Choroid plexus epithelial cell (primary cell): ENCODE measurements around the gene KCNJ14.

Source experiments
- DNase-seq: peaks from one replicate; pipeline ENCODE4 v3.0.0-alpha.2; 2010; ENCODE audit warnings: low read depth
- H3K4me3 ChIP-seq: 2 replicates; pipeline ENCODE4 v1.5.1; 2011; ENCODE audit warnings: low read depth, mild to moderate bottlenecking, control low read depth, low read length, moderate library complexity
- TF ChIP-seq, protein P1 (sequence below): conservative IDR thresholded peaks from 2 replicates; pipeline ENCODE4 v1.5.1; 2011; ENCODE audit warnings: low read depth, mild to moderate bottlenecking, control low read depth, inconsistent platforms, low read length, moderate library complexity

The KCNJ14 gene

DNA sequence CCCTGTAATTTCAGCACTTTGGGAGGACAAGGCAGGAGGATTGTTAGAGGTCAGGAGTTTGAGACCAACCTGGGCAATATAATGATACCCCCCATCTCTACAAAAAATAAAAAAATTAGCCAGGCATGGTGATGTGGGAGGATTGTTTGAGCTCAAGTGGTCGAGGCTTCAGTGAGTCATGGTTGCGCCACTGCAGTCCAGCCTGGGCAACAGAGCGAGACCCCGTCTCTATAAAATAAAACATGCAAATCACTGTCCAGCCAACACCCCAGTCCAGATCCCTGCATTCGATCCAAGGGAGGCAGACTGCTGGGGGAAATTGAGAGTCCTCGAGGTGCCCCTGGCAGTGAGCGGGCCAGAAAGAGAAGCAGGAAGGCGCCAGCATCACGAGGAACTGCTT lies 20.8 kb downstream of the KCNJ14 start:
- DNase-seq = no peak
- H3K4me3 ChIP-seq = no peak overlapping the region
- TF ChIP-seq, protein P1, sequence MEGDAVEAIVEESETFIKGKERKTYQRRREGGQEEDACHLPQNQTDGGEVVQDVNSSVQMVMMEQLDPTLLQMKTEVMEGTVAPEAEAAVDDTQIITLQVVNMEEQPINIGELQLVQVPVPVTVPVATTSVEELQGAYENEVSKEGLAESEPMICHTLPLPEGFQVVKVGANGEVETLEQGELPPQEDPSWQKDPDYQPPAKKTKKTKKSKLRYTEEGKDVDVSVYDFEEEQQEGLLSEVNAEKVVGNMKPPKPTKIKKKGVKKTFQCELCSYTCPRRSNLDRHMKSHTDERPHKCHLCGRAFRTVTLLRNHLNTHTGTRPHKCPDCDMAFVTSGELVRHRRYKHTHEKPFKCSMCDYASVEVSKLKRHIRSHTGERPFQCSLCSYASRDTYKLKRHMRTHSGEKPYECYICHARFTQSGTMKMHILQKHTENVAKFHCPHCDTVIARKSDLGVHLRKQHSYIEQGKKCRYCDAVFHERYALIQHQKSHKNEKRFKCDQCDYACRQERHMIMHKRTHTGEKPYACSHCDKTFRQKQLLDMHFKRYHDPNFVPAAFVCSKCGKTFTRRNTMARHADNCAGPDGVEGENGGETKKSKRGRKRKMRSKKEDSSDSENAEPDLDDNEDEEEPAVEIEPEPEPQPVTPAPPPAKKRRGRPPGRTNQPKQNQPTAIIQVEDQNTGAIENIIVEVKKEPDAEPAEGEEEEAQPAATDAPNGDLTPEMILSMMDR = no peak

DNA sequence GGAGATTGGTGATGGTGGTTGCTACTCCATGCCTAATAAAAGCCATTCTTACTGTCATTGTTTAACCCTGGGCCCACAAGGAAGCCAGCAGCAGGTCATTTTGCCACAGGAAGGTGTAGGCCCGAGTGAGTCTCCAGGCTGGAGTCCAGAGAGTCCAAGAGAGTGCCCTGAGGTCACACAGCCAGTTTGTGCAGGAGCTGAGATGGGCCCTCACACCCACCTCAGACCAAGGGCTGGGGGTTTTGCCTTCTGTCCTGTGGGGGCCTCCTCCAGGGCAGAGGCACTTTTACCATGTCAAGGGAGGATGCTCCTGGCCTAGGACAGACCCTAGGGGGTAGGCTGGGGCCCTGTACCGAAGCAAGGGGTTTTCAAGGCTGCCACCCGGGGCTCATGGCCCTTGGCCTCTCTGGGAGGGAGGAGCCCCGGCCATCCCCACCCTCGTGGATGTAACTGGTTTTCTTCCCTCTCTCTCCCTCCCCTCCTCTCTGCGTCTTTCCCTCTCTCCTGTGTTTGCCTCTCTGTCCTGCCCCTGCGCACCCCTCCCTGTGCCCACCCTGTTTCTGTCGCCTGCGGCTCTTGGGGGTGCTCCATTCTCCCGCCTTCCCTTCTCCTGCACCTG lies 21.8 kb downstream of the KCNJ14 start:
- H3K4me3 ChIP-seq = no peak overlapping the region
- TF ChIP-seq, protein P1 = no peak
- no peak for DNase-seq

DNA sequence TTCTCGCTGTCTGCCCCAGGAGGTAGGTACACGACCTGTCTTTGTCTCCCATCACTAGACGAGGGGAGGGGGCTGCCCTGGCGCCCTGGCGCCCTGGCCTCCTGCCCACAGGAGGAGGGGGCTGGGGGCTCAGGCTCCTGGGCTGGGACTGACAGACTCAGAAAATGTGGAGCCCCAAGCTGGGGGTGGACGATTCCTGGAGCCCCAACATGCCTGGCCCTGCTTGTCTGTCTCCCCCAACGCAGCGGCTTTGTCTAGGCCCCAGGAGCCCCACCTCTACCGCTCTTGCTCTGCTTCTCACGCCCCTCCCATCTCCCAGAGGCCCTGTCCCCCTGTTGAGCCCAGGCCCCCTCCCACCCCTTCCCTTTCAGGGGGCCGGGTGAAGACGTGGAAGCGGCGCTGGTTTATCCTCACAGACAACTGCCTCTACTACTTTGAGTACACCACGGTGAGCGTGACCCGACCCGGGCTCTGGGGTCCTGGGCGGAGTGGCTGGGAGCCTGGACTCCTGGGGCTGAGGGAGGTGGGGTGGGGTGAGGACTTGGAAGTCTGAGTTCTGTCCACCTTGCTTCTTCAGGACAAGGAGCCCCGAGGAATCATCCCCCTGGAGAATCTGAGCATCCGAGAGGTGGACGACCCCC lies 22.4 kb downstream of the KCNJ14 start:
- no peak for DNase-seq
- TF ChIP-seq, protein P1 = no peak
- H3K4me3 ChIP-seq = no peak overlapping the region

DNA sequence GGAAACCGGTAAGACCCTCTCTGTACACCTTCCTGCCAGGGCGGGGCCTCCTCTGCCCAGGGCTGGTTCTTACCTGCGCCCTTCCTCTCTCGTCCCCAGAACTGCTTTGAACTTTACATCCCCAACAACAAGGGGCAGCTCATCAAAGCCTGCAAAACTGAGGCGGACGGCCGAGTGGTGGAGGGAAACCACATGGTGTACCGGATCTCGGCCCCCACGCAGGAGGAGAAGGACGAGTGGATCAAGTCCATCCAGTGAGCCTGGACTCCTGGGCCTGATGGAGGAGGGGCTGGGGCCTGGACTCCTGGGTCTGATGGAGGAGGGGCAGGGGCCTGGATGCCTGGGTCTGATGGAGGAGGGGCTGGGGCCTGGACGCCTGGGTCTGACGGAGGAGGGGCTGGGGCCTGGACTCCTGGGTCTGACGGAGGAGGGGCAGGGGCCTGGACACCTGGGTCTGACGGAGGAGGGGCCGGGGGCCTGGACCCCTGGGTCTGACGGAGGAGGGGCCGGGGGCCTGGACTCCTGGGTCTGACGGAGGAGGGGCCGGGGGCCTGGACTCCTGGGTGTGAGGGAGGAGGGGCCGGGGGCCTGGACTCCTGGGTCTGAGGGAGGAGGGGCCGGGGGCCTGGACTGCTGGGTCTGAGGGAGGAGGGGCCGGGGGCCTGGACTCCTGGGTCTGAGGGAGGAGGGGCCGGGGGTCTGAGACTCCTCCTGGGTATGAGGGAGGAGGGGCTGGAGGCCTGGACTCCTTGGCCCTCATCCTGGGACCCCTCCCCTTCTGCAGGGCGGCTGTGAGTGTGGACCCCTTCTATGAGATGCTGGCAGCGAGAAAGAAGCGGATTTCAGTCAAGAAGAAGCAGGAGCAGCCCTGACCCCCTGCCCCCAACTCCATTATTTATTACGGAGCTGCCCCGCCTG lies 23.2 kb downstream of the KCNJ14 start:
- H3K4me3 ChIP-seq = no peak overlapping the region
- no peak for DNase-seq
- TF ChIP-seq, protein P1 = no peak

DNA sequence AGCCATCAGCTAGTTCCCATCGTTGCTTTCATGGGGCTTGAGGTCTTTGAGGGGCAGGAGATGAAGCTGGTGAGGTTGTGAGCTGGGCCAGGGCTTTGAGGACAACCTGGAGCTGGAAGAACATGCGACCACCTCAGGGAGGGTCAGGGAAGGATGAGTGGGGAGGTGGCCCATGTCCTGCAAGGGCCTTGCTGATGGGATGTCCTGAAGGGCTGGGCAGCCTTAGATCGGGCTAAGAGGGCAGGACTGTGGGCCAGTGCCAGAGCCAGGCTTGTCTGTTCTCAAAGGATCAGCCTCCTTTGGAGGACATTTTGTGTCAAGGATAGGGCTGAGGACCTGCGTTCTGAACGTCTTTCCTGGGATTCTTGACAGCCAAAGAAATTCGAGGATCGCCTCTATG lies 24.3 kb downstream of the KCNJ14 start:
- TF ChIP-seq, protein P1 = no peak
- H3K4me3 ChIP-seq = no peak overlapping the region
- no peak for DNase-seq

DNA sequence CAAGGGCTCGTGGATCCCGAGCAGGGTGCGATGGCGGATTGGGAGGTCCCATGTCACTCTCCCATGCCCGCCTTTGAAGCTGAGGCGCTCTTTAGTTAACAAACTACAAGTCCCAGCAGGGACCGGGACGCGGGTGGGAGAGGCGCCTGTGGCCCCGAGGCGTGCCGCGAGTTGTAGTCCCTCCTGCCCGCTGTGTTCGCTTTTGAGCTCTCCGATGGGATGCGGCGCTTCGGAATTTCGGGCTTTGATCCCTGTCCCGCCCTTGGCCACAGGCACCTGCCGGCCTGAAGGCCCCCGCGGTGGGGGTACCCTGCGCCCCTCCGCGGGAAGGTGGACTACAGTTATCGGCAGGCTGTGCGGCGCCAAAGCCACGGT lies 24.8 kb downstream of the KCNJ14 start:
- peak overlapping the region; percentile 58 for H3K4me3 ChIP-seq
- peak; percentile 48 for DNase-seq
- TF ChIP-seq, protein P1 = no peak
